ENCODE measurements around the gene IQGAP1. TPM values are rescaled to one million over a fixed set of nuclear protein-coding genes. Genes with fewer than 3 reads are reported as not detected.

IQGAP1 gene
- total and polyA plus RNA-seq, 2 donors from 2014 or later = 70.0 to 218 TPM

DNA sequence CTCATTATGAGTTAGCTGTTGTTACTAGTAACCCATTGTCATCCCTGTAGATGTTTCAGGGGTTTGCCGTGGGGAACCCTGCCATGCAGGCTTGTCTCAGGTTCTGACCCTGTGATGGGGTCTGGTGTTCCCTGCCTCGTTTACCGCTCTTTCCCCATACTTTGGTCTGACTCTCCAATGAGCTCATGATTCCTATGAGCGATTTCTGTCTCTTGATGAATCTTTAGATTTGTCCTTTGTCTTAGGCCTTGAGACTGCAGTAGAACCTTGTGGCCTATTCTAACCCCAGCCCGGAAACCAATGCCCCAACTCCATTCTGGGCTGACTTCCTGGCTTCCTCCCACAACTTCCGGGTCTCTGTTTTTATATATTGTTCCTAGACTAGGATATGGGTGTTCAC, 11.3 kb upstream of the IQGAP1 start:
- Histone ChIP-seq H3K27ac (ENCODE audit: low read depth in 2 of 2, low read length in 2 of 2) (no peak overlapping the region), H3K4me1 (ENCODE audit: control insufficient read depth in 2 of 3, insufficient read depth in 2 of 3, low read depth in 1 of 3, low read length in 3 of 3) (no peaks in the 10 kb centered on the region), H3K9me3 (ENCODE audit: control insufficient read depth in 2 of 3, insufficient read depth in 1 of 3, low read length in 3 of 3) (no peaks in the 10 kb centered on the region), H3K9ac (ENCODE audit: low read length in 3 of 3) (no peak overlapping the region), H3K27me3 (ENCODE audit: control insufficient read depth, insufficient read depth, low read length) (no peaks in the 10 kb centered on the region), H3K36me3 (ENCODE audit: control insufficient read depth in 2 of 3, insufficient read depth in 3 of 3, low read length in 3 of 3) (no peaks in the 10 kb centered on the region), H3K4me3 (ENCODE audit: low read length in 3 of 3) (no peak overlapping the region)
- intact Hi-C loops (cut with DNase I) = no loop called here
- FAIRE-seq (no peak), DNase-seq (no peak)
- TF ChIP-seq, protein P1, sequence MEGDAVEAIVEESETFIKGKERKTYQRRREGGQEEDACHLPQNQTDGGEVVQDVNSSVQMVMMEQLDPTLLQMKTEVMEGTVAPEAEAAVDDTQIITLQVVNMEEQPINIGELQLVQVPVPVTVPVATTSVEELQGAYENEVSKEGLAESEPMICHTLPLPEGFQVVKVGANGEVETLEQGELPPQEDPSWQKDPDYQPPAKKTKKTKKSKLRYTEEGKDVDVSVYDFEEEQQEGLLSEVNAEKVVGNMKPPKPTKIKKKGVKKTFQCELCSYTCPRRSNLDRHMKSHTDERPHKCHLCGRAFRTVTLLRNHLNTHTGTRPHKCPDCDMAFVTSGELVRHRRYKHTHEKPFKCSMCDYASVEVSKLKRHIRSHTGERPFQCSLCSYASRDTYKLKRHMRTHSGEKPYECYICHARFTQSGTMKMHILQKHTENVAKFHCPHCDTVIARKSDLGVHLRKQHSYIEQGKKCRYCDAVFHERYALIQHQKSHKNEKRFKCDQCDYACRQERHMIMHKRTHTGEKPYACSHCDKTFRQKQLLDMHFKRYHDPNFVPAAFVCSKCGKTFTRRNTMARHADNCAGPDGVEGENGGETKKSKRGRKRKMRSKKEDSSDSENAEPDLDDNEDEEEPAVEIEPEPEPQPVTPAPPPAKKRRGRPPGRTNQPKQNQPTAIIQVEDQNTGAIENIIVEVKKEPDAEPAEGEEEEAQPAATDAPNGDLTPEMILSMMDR (IDR thresholded peaks at IDR 0.05; ENCODE audit: borderline replicate concordance, extremely low read depth, insufficient read depth) = no peak

DNA sequence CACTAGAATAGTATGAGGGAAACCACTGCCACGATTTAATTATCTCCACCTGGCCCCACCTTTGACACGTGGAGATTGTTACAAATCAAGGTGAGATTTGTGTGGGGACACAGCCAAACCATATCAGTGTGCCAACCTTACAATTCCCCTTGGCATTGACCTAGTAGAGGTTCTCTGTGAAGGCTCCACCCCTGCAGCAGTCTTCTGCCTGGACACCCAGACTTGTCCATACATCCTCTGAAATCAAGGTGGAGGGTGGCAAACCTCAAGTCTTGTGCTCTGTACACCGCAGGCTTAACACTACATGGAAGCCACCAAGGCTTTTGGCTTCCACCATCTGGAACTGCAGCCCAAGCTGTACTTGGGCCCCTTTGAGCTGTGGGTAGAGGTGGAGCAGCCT, 8.8 kb upstream of the IQGAP1 start:
- DNase-seq (no peak), FAIRE-seq (no peak)
- Histone ChIP-seq H3K4me3 (ENCODE audit: low read length in 3 of 3) (no peak overlapping the region), H3K4me1 (ENCODE audit: control insufficient read depth in 2 of 3, insufficient read depth in 2 of 3, low read depth in 1 of 3, low read length in 3 of 3) (no peaks in the 10 kb centered on the region), H3K9me3 (ENCODE audit: control insufficient read depth in 2 of 3, insufficient read depth in 1 of 3, low read length in 3 of 3) (no peaks in the 10 kb centered on the region), H3K36me3 (ENCODE audit: control insufficient read depth in 2 of 3, insufficient read depth in 3 of 3, low read length in 3 of 3) (no peaks in the 10 kb centered on the region), H3K27me3 (ENCODE audit: control insufficient read depth, insufficient read depth, low read length) (no peaks in the 10 kb centered on the region), H3K9ac (ENCODE audit: low read length in 3 of 3) (no peak overlapping the region), H3K27ac (ENCODE audit: low read depth in 2 of 2, low read length in 2 of 2) (no peak overlapping the region)
- intact Hi-C loops (cut with DNase I) = no loop called here
- TF ChIP-seq, protein P1 (IDR thresholded peaks at IDR 0.05; ENCODE audit: borderline replicate concordance, extremely low read depth, insufficient read depth) = no peak

DNA sequence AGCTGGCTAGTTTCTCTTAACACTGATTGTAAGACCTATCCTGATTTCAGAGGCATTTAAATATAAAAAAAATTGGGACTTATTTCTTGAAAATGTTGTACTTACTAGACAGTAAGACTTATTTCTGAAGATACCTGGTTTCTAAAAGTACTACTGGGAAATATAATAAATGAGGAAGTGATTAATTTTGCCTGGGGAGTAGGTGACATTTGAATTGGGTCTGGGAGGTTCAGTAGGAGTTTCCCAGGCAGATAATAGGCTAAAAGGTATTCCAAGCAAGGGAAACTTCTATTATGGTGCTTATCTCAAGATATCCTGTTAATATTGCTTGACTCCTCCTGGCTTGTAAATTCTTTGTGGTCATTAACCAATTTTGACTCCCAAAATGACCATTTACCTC, 6.5 kb upstream of the IQGAP1 start:
- FAIRE-seq = no peak

More for the DNA sequence above, 6.5 kb upstream of the IQGAP1 start:
- Histone ChIP-seq H3K9ac (ENCODE audit: low read length in 3 of 3) (no peak overlapping the region), H3K27ac (ENCODE audit: low read depth in 2 of 2, low read length in 2 of 2) (no peak overlapping the region), H3K4me3 (ENCODE audit: low read length in 3 of 3) (no peak overlapping the region), H3K9me3 (ENCODE audit: control insufficient read depth in 2 of 3, insufficient read depth in 1 of 3, low read length in 3 of 3) (no peaks in the 10 kb centered on the region), H3K4me1 (ENCODE audit: control insufficient read depth in 2 of 3, insufficient read depth in 2 of 3, low read depth in 1 of 3, low read length in 3 of 3) (no peaks in the 10 kb centered on the region), H3K27me3 (ENCODE audit: control insufficient read depth, insufficient read depth, low read length) (no peaks in the 10 kb centered on the region), H3K36me3 (ENCODE audit: control insufficient read depth in 2 of 3, insufficient read depth in 3 of 3, low read length in 3 of 3) (no peaks in the 10 kb centered on the region)
- TF ChIP-seq, protein P1 (IDR thresholded peaks at IDR 0.05; ENCODE audit: borderline replicate concordance, extremely low read depth, insufficient read depth) = no peak
- intact Hi-C loops (cut with DNase I) = no loop called here
- no peak for DNase-seq
